Aorta (tissue), 5 donors: Measurements from ENCODE around the gene C1QTNF3. TPM values are rescaled to one million over a fixed set of nuclear protein-coding genes. Genes with fewer than 3 reads are reported as not detected.
"Not testable (repeated sequence)": the region's sequence is repeated elsewhere in the genome, so short reads cannot be mapped to it uniquely, and the experiment has no call there.

Experiments used
- ATAC-seq: fragments of 200-7000 bp; cut with Tn5 transposase; one replicate; pipeline ENCODE4 v1.9.1; 2022; ENCODE audit warnings: moderate library complexity; ENCODE audit not compliant: low FRiP score
- DNase-seq, 2 donors: peaks; one replicate each; pipeline ENCODE4 v3.0.0-alpha.2; 2020
- H3K27ac ChIP-seq, 2 donors: one replicate each; pipeline ENCODE4 v1.5.1; 2013; ENCODE audit warnings: low read length in 2 of 2, mild to moderate bottlenecking in 2 of 2, moderate library complexity in 2 of 2, control low read depth in 1 of 2, inconsistent platforms in 1 of 2, low read depth in 1 of 2
- H3K27me3 ChIP-seq, 2 donors: one replicate each; pipeline ENCODE4 v1.6.1; 2013; ENCODE audit warnings: control low read depth in 1 of 2, low read length in 1 of 2, mild to moderate bottlenecking in 1 of 2, moderate library complexity in 1 of 2; ENCODE audit not compliant: insufficient read depth in 2 of 2, control insufficient read depth in 1 of 2
- H3K36me3 ChIP-seq, 2 donors: one replicate each; pipeline ENCODE4 v1.6.1; 2013; ENCODE audit warnings: control low read depth in 1 of 2, low read length in 1 of 2, mild to moderate bottlenecking in 1 of 2; ENCODE audit not compliant: insufficient read depth in 2 of 2, control insufficient read depth in 1 of 2
- H3K4me1 ChIP-seq, 2 donors: one replicate each; pipeline ENCODE4 v1.6.1; 2013; ENCODE audit warnings: low read length in 2 of 2, control low read depth in 1 of 2, mild to moderate bottlenecking in 1 of 2, moderate library complexity in 1 of 2; ENCODE audit not compliant: insufficient read depth in 2 of 2, control insufficient read depth in 1 of 2
- H3K4me3 ChIP-seq, 2 donors: one replicate each; pipeline ENCODE4 v1.5.1; 2013; ENCODE audit warnings: low read length in 2 of 2, control low read depth in 1 of 2, mild to moderate bottlenecking in 1 of 2
- H3K9me3 ChIP-seq: one replicate; pipeline ENCODE4 v1.6.1; 2013; ENCODE audit warnings: mild to moderate bottlenecking, low read length; ENCODE audit not compliant: control insufficient read depth
- WGBS, 2 donors: extraction: QIAGEN DNeasy Blood & Tissue Kit; methylation state at CpG; one replicate each; pipeline ENCODE4 v1.1.7; 2013; 5-methylcytosine and 5-hydroxymethylcytosine counted together
- intact Hi-C, 2 donors: fragments of 100-400 bp; cut with DNase I; formaldehyde crosslinking; loops; one replicate each; pipeline versions ENCODE4 v1.14.2 to v1.15.0; 2022
- polyA plus RNA-seq, 2 donors: library from polyadenylated mRNA; stranded (reverse); fragments of 200-250 nt; gene quantifications; one replicate each; pipeline ENCODE4 v1.2.3, GENCODE V29; 2013
- total RNA-seq, 2 donors: library from RNA; stranded (reverse); fragmentation: NEBNext Ultra II Directional; extraction: Animal tissue kit (Norgen Biotek cat#: 25700); gene quantifications; one replicate each; pipeline ENCODE4 v1.2.1, GENCODE V29; 2021
- donor health status: healthy with polysubstance abuse.
- donor health status: Bipolar disorder and iron deficiency.
- donor health status: DM: no; HTN: no; CAD: no.
- donor health status: DM: no; HTN: no; CAD: no.
- donor health status: DM: yes; HTN: yes; CAD: no.

C1QTNF3 gene
- total and polyA plus RNA-seq, 4 donors: 3.1 to 38.8 (median 5.6) TPM; not detected in 1

DNA sequence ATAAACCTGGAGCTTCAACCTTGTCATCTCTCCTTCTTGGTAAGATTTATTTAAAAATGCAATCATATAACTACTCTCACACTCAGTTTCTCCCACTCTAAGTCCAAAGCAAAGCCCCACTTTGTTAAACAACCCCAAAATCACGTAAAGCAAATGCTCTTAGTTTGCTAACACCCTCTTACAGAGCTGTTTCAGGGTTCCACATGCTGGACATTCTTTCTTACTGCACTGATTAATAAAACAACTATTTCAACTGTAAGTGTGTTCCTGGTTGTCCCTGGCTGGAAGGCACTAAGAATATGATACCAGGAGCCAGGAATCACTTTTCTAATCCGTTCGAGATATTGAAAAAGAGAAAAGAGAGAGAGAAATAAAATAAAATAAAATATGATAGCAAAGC, 31.5 kb upstream of the C1QTNF3 start:
- H3K4me1 ChIP-seq, DNase-seq, H3K4me3 ChIP-seq, H3K36me3 ChIP-seq, H3K9me3 ChIP-seq, H3K27ac ChIP-seq, H3K27me3 ChIP-seq, intact Hi-C loops, ATAC-seq: not testable (repeated sequence)
- WGBS, 2 donors: 82 to 83% methylated on average over 3 of the region's 3 CpGs

DNA sequence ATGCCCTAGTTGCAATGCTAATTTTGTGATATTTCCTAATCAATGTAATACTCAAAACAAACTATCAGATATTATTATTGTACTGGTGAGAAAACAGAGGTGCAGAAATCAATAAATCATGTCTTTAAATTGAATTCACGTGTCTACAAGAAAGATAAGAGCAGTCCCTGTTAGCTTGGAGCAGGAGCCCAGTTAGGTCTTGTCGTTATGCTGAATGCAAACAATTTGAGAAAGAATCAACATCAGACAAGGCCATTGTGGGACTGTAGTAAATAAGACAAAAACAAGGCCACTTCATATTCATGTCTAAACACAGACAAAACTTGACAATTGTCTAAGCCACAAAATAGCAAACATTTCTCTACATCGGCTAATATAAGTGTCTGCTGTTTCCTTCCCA, 31.1 kb upstream of the C1QTNF3 start:
- ATAC-seq, H3K9me3 ChIP-seq, H3K4me3 ChIP-seq, DNase-seq, H3K4me1 ChIP-seq, H3K27me3 ChIP-seq, intact Hi-C loops, H3K36me3 ChIP-seq, H3K27ac ChIP-seq: not testable (repeated sequence)
- WGBS, 2 donors: 78 to 85% methylated on average over 2 of the region's 3 CpGs

DNA sequence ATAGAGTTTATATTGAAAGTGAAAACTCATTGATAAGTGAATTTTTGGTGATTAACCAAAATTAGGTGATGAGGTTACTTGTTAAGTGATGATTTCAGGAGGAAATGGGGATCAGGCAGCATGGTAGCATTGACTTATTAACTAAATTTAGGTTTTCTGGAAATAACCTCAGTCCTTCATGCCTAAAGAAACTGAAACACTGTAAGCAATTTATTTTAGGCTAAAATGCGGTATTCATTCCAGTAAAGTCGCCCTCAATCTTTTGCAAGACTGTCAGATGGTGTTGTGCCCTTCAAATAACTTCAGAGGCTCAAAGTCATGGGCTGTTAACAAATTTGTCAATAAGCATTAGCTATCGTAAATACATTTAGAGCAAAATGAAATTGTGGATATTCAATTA, 27.6 kb upstream of the C1QTNF3 start:
- intact Hi-C loops, H3K36me3 ChIP-seq, H3K27me3 ChIP-seq, H3K4me3 ChIP-seq, DNase-seq, H3K27ac ChIP-seq, H3K9me3 ChIP-seq, ATAC-seq, H3K4me1 ChIP-seq: not testable (repeated sequence)
- 81 to 99% methylated on average over 3 of the region's 3 CpGs for WGBS, 2 donors

DNA sequence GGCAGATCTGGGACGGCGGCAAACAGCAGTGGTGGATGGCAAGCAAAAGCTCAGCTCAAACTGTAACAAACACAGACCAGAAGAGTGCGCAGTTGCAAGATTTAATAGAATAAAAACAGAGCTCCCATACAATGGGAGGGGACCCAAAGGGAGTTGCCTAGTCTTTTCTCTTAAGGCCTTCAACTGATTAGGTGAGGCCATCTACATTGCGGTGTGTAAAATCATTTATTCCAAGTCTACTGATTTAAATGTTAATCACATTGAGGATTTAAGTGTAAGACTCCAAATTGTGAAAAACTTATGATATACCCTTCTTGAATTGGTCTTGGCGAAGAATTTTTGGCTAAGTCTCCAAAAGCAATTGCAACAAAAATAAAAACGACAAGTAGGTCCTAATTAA, 21.6 kb upstream of the C1QTNF3 start:
- no peaks in the 10 kb centered on the region for H3K9me3 ChIP-seq

DNA sequence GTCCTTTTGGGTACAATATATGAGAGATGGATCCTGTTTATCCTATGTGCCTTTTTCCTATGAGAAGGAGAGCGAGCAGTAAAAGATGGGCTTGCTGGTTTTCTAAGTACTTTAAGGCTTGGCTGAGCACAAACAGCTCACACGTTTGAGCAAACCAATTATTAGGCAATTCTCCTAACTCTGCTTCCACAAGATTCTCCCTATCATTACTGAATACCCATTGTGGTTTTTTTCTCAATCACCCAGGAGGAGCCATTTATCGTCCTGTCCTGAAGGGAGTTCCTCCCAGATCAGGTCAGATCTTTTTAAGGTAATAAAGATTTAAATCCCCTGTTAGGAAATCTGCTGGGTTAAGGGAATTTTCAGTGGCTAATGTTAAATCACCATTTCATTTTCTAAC, 19.4 kb upstream of the C1QTNF3 start:
- ATAC-seq: no peak
- DNase-seq: no peak
- Histone ChIP-seq H3K27me3 (no peaks in the 10 kb centered on the region), H3K27ac (no peak overlapping the region), H3K36me3 (peaks cover 0 to 3% of the 10 kb centered on the region in 2 donors), H3K4me1 (no peaks in the 10 kb centered on the region), H3K4me3 (no peak overlapping the region), H3K9me3 (no peaks in the 10 kb centered on the region)
- intact Hi-C loops: no loop called here
- 88 to 94% methylated on average over 3 of the region's 3 CpGs for WGBS, 2 donors

More for the DNA sequence above, 21.6 kb upstream of the C1QTNF3 start:
- ATAC-seq (no peak), DNase-seq (no peak)
- intact Hi-C loops: no loop called here
- no peaks in the 10 kb centered on the region for H3K4me1 ChIP-seq
- 96 to 97% methylated on average over 6 of the region's 6 CpGs for WGBS, 2 donors
- H3K36me3 ChIP-seq: peaks cover 0 to 3% of the 10 kb centered on the region in 2 donors
- no peak overlapping the region for H3K27ac ChIP-seq
- no peaks in the 10 kb centered on the region for H3K27me3 ChIP-seq
- H3K4me3 ChIP-seq: no peak overlapping the region

DNA sequence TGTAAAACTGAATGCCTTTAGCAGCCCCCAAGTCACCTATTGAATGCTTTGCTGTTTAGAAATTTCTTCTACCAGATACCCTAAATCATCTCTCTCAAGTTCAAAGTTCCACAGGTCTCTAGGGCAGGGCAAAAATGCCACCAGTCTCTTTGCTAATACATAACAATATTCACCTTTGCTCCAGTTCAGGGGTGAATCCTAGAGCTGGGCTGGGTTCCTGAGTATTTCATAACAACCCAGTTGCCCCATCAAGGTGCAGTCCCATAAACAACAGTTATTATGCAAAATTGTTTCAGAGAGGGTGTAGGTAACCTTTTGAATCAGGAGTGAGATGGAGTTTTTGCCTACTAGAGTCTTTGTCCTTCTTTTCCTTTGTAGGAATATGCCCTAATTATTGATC, 19.0 kb upstream of the C1QTNF3 start:
- no peaks in the 10 kb centered on the region for H3K9me3 ChIP-seq
- ATAC-seq: no peak
- intact Hi-C loops: no loop called here

DNA sequence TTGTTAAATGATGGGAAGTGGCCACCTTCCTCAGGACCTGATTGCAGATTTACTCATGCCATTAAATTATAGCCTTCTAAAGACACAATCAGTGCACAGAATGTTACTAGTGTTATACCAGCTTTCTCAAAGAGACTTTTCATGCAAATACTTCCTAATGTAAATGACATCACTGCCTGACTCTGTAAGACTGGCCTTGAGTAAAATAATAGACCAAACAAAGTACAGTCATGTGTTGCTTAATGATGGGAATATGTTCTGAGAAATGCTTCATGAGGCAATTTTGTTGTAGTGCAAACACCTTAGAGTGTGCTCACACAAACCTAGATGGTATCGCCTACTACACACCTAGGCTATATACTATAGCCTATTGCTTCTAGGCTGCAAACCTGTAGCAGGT, 17.0 kb upstream of the C1QTNF3 start:
- no peak for ATAC-seq

More for the DNA sequence above, 19.0 kb upstream of the C1QTNF3 start:
- DNase-seq: no peak
- Histone ChIP-seq H3K27ac (no peak overlapping the region), H3K27me3 (no peaks in the 10 kb centered on the region), H3K4me3 (no peak overlapping the region), H3K36me3 (peaks cover 0 to 3% of the 10 kb centered on the region in 2 donors), H3K4me1 (no peaks in the 10 kb centered on the region)

DNA sequence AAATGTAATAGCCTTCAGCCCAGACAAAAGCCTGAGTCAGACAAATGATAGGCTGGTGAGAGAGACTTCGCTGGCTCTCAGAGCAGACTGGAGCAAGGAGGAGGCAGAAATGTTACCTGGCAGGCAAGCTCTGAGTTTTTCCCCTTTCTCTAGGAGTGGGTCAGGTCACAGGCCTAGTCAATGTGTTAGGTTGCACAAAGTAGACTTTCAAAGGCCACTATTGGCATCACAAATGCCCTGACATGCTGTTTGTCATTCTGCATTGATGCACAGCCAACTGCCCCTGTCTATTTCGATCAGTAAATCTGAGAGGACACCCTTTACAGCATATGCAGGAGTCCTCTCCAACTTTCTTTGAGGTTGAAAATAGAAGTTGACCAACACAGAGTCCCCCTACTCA, 15.5 kb upstream of the C1QTNF3 start:
- WGBS, 2 donors: 93 to 100% methylated on average over 2 of the region's 2 CpGs

More for the DNA sequence above, 17.0 kb upstream of the C1QTNF3 start:
- no peak overlapping the region for H3K4me3 ChIP-seq
- DNase-seq: no peak
- H3K36me3 ChIP-seq: peaks cover 0 to 3% of the 10 kb centered on the region in 2 donors
- no peaks in the 10 kb centered on the region for H3K9me3 ChIP-seq
- WGBS, 2 donors: 98 to 99% methylated on average over 1 of the region's 1 CpG
- no peaks in the 10 kb centered on the region for H3K4me1 ChIP-seq
- intact Hi-C loops: no loop called here
- no peaks in the 10 kb centered on the region for H3K27me3 ChIP-seq
- no peak overlapping the region for H3K27ac ChIP-seq

DNA sequence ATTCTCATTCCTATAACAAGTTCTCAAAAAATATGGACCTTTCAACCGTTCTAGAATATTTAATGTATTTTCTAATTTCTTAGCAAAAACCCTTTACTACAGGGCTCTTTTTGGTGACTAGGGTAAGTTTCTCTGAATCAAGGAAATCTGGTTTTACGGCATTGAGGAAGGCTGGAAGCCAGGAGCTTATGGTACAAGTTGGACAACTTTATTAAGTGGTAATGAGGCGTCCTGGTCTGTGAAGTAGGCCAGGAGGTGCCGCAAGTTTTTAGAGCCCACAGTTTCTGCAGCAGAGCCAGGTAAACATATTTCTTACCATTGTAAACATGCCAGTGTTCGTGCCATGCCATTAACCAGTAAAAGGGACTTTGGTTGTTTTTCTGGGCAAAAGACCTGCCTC, 14.6 kb upstream of the C1QTNF3 start:
- no peak for ATAC-seq
- no peak for DNase-seq
- Histone ChIP-seq H3K36me3 (peaks cover 0 to 3% of the 10 kb centered on the region in 2 donors), H3K4me3 (no peak overlapping the region), H3K27ac (no peak overlapping the region), H3K27me3 (no peaks in the 10 kb centered on the region), H3K9me3 (no peaks in the 10 kb centered on the region), H3K4me1 (no peaks in the 10 kb centered on the region)
- intact Hi-C loops: no loop called here
- WGBS, 2 donors: 88 to 92% methylated on average over 5 of the region's 5 CpGs

More for the DNA sequence above, 15.5 kb upstream of the C1QTNF3 start:
- intact Hi-C loops: no loop called here
- ATAC-seq (no peak), DNase-seq (no peak)
- Histone ChIP-seq H3K36me3 (peaks cover 0 to 3% of the 10 kb centered on the region in 2 donors), H3K9me3 (no peaks in the 10 kb centered on the region), H3K27ac (no peak overlapping the region), H3K4me3 (no peak overlapping the region), H3K27me3 (no peaks in the 10 kb centered on the region), H3K4me1 (no peaks in the 10 kb centered on the region)
